NB4 (cell line): ENCODE results near the gene MTCP1.
A peak's percentile ranks its signal among the peaks of the same experiment; 100 is the strongest.

Experiments
- DNase-seq: peaks from one replicate; pipeline ENCODE4 v3.0.0; 2010; ENCODE audit warnings: low read depth
- H3K4me3 ChIP-seq: one replicate; pipeline ENCODE4 v1.5.1; 2011; ENCODE audit warnings: mild to moderate bottlenecking, low read depth, low read length, moderate library complexity
- MYC ChIP-seq: IDR thresholded peaks from 2 replicates; pipeline ENCODE4 v1.6.1; 2011; ENCODE audit warnings: low read depth, low read length
- POLR2A ChIP-seq: IDR thresholded peaks from 2 replicates; pipeline ENCODE4 v1.6.1; 2011; ENCODE audit warnings: mild to moderate bottlenecking; ENCODE audit not compliant: insufficient read length; ENCODE audit errors: extremely low read depth
- TF ChIP-seq, protein P1 (sequence below): IDR thresholded peaks from one replicate; pipeline ENCODE4 v1.5.1; 2012; ENCODE audit warnings: low read depth, low read length
- TF ChIP-seq, protein P2 (sequence below): IDR thresholded peaks from 2 replicates; pipeline ENCODE4 v1.6.1; 2011; ENCODE audit warnings: low read depth, low read length

Gene MTCP1

DNA sequence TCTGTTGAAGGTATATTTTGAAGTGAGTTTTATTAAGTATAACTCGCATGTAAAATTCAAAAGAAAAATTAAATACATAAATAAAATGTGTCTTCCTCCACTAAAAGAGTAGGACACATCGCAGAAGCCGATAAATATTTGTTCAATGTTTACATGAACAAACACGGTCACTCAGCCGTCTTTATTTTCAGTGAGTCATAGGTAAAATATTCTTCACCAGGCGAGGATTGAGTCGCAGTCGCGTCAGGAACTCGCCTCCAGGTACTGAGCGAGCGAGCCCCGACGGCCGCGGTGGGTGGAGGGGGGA lies 44.6 kb downstream of the MTCP1 start:
- no peak for DNase-seq
- TF ChIP-seq, protein P1, sequence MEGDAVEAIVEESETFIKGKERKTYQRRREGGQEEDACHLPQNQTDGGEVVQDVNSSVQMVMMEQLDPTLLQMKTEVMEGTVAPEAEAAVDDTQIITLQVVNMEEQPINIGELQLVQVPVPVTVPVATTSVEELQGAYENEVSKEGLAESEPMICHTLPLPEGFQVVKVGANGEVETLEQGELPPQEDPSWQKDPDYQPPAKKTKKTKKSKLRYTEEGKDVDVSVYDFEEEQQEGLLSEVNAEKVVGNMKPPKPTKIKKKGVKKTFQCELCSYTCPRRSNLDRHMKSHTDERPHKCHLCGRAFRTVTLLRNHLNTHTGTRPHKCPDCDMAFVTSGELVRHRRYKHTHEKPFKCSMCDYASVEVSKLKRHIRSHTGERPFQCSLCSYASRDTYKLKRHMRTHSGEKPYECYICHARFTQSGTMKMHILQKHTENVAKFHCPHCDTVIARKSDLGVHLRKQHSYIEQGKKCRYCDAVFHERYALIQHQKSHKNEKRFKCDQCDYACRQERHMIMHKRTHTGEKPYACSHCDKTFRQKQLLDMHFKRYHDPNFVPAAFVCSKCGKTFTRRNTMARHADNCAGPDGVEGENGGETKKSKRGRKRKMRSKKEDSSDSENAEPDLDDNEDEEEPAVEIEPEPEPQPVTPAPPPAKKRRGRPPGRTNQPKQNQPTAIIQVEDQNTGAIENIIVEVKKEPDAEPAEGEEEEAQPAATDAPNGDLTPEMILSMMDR: no peak
- TF ChIP-seq, protein P2, sequence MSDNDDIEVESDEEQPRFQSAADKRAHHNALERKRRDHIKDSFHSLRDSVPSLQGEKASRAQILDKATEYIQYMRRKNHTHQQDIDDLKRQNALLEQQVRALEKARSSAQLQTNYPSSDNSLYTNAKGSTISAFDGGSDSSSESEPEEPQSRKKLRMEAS: no peak
- TF ChIP-seq MYC: no peak
- TF ChIP-seq POLR2A: no peak
- peak overlapping the region; percentile 75 for H3K4me3 ChIP-seq

DNA sequence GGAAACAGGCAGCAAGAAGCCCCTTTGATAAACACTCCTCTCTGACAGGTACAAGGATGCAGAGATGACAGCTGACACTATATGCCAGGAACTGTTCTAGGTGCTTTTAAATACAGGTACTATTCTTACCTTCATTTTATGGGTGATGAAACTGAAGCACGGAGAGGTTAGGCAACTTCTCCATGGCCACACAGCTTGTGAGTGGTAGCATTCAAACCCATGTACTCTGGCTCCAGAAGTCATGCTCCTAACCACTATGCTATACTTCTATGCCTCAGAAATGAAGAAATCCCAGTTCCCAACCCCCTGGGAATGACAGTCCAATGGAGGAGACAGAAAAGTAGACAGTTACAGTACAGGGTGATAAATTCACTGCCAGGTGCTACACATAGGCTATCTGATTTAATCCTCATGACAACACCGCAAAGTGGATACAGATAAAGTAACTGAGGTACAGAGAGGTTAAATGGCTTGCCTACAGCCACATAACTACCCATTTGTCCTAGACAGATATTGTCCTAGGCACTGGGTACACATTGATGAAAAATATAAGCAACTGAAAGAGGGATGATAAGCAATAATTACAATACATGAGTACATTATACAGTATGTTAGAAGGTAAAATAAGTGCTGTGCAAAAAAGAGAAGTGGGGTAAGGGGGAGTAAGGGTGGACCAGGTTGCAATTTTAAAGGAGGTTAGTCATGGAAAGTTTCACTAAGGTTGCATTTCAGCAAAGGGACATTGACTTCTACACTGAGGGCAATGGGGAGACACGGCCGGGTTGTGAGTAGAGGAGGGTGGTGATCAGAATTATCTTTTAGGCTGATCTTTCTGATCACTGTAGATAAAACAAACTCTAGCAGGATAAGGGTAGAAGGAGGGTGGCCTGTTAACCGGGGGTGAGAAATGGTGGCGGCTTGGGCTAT lies 46.8 kb downstream of the MTCP1 start:
- no peak for TF ChIP-seq POLR2A
- TF ChIP-seq, protein P2: no peak
- no peak for TF ChIP-seq MYC
- H3K4me3 ChIP-seq: no peak overlapping the region
- DNase-seq: peak; percentile 33

DNA sequence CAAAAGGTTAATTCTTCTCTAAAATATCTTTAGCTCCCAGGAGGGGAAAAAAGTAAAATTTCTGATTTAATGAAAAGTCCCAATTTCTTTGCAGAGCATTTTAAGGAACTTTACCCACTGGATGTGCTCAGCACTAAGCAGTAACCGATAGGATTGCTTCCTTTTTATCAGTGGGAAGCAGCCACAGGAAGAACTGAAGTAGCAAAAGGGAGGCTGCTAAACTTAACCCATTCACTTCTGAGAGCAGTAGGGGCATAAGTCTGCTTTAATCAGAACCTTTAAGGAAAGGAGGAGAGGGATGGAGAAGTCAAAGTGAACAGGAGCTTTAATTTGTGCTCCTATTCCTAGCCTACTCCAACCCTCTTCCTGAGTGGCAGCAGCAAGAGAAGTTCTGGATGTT lies 48.4 kb downstream of the MTCP1 start, which contains the start of gene F8:
TSS of gene F8 (minus strand) at position 139 of the 400 bp plus-strand sequence. CDS start 171 bp downstream, outside the sequence.
- H3K4me3 ChIP-seq: no peak within 1 kb of the TSS
- TF ChIP-seq POLR2A (no peak), MYC (no peak)
- TF ChIP-seq, protein P2: no peak
- DNase-seq: no peak

DNA sequence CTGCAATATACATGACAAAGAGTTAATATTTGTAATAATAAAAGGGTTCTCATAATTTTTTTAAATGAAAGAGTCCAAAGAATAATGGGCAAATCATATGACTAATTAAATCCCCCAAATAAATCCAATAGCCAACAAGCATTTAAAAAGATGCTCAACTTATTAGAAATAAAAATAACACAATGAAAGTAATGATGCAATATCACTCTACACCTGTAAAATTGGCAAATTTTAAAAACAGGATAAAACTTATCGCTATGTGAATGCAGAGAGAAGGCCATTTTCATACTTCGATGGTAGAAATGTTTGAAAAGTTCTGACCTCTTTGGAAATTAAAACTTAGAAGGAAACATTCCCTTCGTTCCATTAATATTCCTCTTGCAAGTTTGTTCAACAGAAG lies 50.3 kb downstream of the MTCP1 start:
- no peak overlapping the region for H3K4me3 ChIP-seq
- TF ChIP-seq, protein P2: no peak
- TF ChIP-seq, protein P1: no peak
- TF ChIP-seq POLR2A (no peak), MYC (no peak)
- DNase-seq: no peak
